ENCODE results near the gene SFT2D2. TPM values are rescaled to one million over a fixed set of nuclear protein-coding genes. Genes with fewer than 3 reads are reported as not detected.

SFT2D2 gene
- total RNA-seq, 1 donor from 2014 or later, result 30.5 TPM

- TF ChIP-seq EZH2phosphoT487 (IDR thresholded peaks at IDR 0.05) (no peak), EZH2 (IDR thresholded peaks at IDR 0.05) (no peak), CTCF (IDR thresholded peaks at IDR 0.05) (no peak)
- no peak overlapping the region for H3K9ac ChIP-seq
- no peaks in the 10 kb centered on the region for H3K36me3 ChIP-seq
- peaks cover 3% of the 10 kb centered on the region for H4K20me1 ChIP-seq (ENCODE audit: low read depth)
- H3K4me1 Mint-ChIP-seq, result no peaks in the 10 kb centered on the region
- H3K79me2 ChIP-seq (ENCODE audit: low read depth), result no peaks in the 10 kb centered on the region
- H3K4me1 ChIP-seq, result no peaks in the 10 kb centered on the region
- H3K27me3 Mint-ChIP-seq (ENCODE audit: insufficient read depth, low read depth), result no peaks in the 10 kb centered on the region
- no peaks in the 10 kb centered on the region for H3K9me3 Mint-ChIP-seq
- H3F3A ChIP-seq (ENCODE audit: low read depth), result no peaks in the 10 kb centered on the region
- H3K27me3 ChIP-seq, result no peaks in the 10 kb centered on the region
- no peak overlapping the region for H3K27ac ChIP-seq
- H3K27ac Mint-ChIP-seq, result no peak overlapping the region
- no peak overlapping the region for H2AFZ ChIP-seq (replicated peaks)
- H3K36me3 Mint-ChIP-seq, result peaks cover 35% of the 10 kb centered on the region
- no peaks in the 10 kb centered on the region for H3K9me3 ChIP-seq (ENCODE audit: low read depth)
- DNase-seq (ENCODE audit: low spot score), result no peak
- H3K4me2 ChIP-seq, result no peak overlapping the region
- H3K4me3 ChIP-seq, result no peak overlapping the region
- no peak overlapping the region for H3K4me3 Mint-ChIP-seq
Observed at GRCh38 chr1:168235548-168235885, 9.7 kb downstream of the SFT2D2 start.

DNA sequence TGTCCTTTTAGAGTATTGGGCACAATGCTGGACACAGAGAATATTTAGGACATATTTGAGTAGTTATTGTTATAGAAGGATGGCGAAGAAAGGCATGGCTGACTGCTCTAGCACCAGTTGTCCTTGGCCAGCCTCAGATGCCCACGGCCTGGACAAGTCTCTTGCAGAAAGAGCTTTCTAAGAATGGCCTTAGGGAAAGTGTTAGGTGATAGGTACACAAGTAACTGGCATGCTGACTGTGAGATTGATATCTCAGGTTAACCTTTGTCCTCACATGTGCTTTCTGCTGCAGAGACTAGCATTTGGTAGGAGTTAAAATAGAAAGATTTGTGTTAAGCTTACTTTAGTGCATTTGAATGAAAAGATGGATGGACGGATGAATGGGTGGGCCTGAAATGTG, 10.1 kb downstream of the SFT2D2 start:
- H3K9ac ChIP-seq, result no peak overlapping the region
- no peaks in the 10 kb centered on the region for H3K9me3 Mint-ChIP-seq
- no peak overlapping the region for H3K4me3 ChIP-seq
- H3K36me3 ChIP-seq, result no peaks in the 10 kb centered on the region
- no peaks in the 10 kb centered on the region for H3K27me3 Mint-ChIP-seq (ENCODE audit: insufficient read depth, low read depth)
- H3K27me3 ChIP-seq, result no peaks in the 10 kb centered on the region
- H3K9me3 ChIP-seq (ENCODE audit: low read depth), result no peaks in the 10 kb centered on the region
- no peak for DNase-seq (ENCODE audit: low spot score)
- no peak overlapping the region for H3K4me2 ChIP-seq
- H3K27ac ChIP-seq, result no peak overlapping the region
- peaks cover 3% of the 10 kb centered on the region for H4K20me1 ChIP-seq (ENCODE audit: low read depth)
- H3K4me1 ChIP-seq, result no peaks in the 10 kb centered on the region
- H3F3A ChIP-seq (ENCODE audit: low read depth), result no peaks in the 10 kb centered on the region
- H3K4me1 Mint-ChIP-seq, result no peaks in the 10 kb centered on the region
- H3K27ac Mint-ChIP-seq, result no peak overlapping the region
- H2AFZ ChIP-seq (replicated peaks), result no peak overlapping the region
- peaks cover 36% of the 10 kb centered on the region for H3K36me3 Mint-ChIP-seq
- no peak for TF ChIP-seq CTCF (IDR thresholded peaks at IDR 0.05)
- no peak for TF ChIP-seq EZH2 (IDR thresholded peaks at IDR 0.05)
- no peak for TF ChIP-seq EZH2phosphoT487 (IDR thresholded peaks at IDR 0.05)
- no peaks in the 10 kb centered on the region for H3K79me2 ChIP-seq (ENCODE audit: low read depth)
- no peak overlapping the region for H3K4me3 Mint-ChIP-seq

GRCh38 chr1:168236836-168237611, 11.2 kb downstream of the SFT2D2 start:
- Histone ChIP-seq H2AFZ (replicated peaks) (no peak overlapping the region), H3K4me3 (no peak overlapping the region), H3K9me3 (ENCODE audit: low read depth) (no peaks in the 10 kb centered on the region), H3K36me3 (no peaks in the 10 kb centered on the region), H3K4me1 (no peaks in the 10 kb centered on the region), H3K79me2 (ENCODE audit: low read depth) (no peaks in the 10 kb centered on the region), H4K20me1 (ENCODE audit: low read depth) (peaks cover 3% of the 10 kb centered on the region), H3K27ac (no peak overlapping the region), H3F3A (ENCODE audit: low read depth) (no peaks in the 10 kb centered on the region), H3K9ac (no peak overlapping the region), H3K27me3 (no peaks in the 10 kb centered on the region), H3K4me2 (no peak overlapping the region)
- no peak overlapping the region for H3K27ac Mint-ChIP-seq
- no peak for TF ChIP-seq CTCF (IDR thresholded peaks at IDR 0.05)
- TF ChIP-seq EZH2phosphoT487 (IDR thresholded peaks at IDR 0.05), result no peak
- TF ChIP-seq EZH2 (IDR thresholded peaks at IDR 0.05), result no peak
- H3K4me3 Mint-ChIP-seq, result no peak overlapping the region
- H3K4me1 Mint-ChIP-seq, result no peaks in the 10 kb centered on the region
- DNase-seq (ENCODE audit: low spot score), result no peak
- no peaks in the 10 kb centered on the region for H3K27me3 Mint-ChIP-seq (ENCODE audit: insufficient read depth, low read depth)
- no peaks in the 10 kb centered on the region for H3K9me3 Mint-ChIP-seq
- peaks cover 39% of the 10 kb centered on the region for H3K36me3 Mint-ChIP-seq

Data from neural progenitor cell (in vitro differentiated cells).